GM19238 (cell line): Measurements from ENCODE around the gene C8G.

Experiments
- DNase-seq: peaks from one replicate; pipeline ENCODE4 v3.0.0; 2011; ENCODE audit warnings: low spot score; ENCODE audit not compliant: insufficient read length

C8G gene

DNA sequence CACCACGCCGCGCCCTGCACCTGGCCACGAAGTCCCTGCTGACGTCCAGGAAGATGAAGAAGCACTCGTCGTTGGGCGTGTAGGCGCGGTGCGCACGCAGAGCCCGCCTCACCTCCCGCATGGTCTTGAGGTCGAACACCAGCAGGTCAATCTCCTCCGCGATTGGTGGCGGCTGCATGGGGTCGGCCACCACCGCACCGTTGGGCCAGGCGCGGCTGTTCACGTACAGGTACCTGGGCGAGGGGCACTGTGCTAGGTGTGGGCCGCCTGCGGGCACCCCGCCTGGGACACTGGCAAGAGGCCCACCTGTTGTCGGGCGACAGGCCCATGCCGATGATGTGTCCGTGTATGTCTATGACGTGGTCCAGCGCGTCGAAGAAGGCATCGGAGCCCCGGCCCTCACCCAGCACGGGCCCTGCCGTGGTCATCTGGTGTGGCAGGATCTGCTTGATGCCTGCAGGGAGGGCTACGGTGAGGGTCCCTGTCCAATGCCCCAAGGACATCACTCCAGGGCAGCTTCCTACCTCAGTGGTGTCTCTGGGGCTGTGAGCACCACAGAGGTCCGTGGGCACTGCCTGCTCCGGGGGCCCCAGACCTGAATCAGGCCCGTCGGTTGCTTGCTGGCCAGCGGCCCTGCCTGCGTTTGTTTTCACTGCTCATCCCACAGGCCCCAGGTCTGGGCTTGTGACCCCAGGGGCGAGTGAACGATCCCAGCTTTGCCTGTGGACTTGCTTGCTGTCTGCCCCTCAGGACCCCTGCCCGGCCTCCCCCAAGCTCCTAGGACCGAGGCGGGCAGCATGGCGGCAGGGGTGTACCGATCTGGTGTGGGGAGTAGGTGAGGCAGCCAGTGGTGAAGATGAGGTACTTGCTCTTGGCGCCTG is 3.6 kb upstream of the C8G start:
- DNase-seq: no peak

DNA sequence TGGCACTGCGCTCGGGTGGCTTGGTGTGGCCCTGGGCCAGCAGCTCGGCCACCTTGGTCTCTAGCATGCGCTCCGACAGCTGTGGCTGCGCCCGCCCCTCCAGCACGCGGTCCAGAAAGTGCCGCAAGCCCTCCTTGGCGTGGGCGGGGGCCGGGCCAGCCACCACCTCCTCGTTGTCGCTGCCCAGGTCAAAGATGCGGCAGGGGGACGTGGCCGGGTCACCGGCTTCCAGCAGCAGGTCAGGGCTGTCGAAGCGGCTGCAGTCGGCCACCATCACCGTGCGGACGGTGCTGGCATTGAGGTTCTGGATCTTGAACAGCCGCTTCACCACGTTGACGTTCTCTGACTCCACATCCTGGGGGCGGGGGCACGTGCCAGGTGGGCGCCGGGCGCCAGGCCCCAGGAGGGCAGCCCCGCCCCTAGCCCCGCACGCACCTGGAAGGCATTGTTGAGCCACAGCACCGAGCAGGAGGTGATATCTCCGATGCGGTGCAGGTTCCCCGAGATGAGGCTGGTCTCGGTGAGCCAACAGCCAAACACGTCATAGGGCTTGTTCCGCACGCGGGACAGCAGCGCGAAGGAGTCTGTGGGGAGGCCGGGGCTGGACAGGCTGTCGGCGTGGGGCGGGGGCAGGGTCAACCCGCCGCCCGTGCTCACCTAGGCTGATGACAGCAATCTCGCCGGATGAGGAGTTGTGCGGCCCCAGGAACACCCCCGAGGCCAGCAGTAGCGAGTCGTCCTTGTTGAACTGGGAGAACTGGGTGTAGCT is 2.7 kb upstream of the C8G start:
- DNase-seq: no peak

- DNase-seq: no peak
These were observed 2.2 kb upstream of the C8G start for GRCh38 chr9:136942881-136943230.

DNA sequence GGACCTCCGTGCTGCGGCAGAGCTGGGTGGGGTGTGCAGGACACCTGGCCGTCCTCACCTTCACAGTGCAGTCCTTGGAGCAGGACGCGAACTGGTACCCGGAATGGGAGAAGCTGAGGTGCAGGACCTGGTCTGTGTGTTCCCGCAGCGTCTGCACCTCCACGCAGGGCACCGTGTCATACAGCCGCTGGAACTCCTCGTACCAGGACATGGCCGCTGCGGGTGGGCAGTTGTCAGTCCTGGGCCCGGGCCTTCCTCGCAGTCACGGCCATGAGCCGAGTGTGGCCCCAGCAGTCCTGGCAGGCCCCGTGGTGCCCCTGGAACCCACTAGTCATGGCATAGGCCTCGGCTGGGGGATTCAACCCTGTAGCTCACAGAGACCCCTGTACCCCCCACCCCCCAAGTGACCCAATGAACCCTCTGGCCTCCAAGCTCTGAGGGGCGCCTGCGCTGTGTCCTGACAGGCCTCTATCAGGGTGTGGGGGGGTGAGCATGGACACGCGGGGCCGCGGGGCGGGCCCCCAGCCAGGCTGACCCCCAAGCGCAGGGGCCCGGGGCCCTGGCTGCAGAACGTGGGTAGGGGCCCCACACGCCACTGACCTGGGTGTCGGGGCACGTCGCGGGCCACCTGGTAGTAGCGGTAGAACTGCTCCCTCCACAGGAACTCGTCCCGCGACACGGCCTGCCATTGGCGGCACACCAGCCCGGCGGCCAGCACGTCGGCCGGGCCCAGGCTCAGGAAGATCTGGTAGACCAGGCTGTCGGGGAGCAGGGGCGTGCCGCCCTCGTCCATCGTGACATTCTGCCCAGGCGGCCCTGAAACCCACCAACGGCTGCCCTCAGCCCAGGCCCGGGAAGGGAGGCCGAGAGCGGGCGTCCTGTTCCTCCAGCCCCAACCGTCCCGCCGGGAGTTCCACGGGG is 1.5 kb upstream of the C8G start:
- peak; percentile 65 for DNase-seq

GRCh38 chr9:136944212-136944518 is 878 bp upstream of the C8G start:
- peak; percentile 82 for DNase-seq

- DNase-seq: no peak
These were observed 537 bp downstream of the C8G start for GRCh38 chr9:136945333-136946227.

DNA sequence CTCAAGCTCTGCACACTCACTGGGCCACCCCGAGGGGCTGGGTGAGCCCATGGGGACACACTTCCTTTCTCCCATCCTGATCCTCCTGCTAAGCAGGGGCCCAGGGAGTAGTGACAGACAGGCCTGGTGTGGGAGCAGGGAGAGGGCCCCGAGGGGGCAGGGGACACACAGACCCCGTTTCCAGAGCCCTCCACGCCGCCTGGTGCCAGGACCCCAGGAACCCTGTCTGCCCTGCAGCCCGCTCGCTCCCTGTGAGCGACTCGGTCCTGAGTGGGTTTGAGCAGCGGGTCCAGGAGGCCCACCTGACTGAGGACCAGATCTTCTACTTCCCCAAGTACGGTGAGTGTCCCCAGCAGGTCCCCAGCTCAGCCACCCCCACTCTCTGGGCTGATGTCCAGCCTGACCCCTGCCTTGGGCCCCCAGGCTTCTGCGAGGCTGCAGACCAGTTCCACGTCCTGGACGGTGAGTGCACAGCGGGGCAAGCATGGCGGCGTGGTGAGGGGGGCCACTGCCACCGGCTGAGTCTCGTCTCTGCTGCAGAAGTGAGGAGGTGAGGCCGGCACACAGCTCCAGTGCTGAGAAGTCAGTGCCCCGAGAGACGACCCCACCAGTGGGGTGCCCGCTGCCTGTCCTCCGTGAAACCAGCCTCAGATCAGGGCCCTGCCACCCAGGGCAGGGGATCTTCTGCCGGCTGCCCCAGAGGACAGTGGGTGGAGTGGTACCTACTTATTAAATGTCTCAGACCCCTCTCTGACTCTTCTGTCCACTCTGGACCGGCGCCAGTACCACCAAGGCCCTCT is 1.4 kb downstream of the C8G start:
- no peak for DNase-seq

DNA sequence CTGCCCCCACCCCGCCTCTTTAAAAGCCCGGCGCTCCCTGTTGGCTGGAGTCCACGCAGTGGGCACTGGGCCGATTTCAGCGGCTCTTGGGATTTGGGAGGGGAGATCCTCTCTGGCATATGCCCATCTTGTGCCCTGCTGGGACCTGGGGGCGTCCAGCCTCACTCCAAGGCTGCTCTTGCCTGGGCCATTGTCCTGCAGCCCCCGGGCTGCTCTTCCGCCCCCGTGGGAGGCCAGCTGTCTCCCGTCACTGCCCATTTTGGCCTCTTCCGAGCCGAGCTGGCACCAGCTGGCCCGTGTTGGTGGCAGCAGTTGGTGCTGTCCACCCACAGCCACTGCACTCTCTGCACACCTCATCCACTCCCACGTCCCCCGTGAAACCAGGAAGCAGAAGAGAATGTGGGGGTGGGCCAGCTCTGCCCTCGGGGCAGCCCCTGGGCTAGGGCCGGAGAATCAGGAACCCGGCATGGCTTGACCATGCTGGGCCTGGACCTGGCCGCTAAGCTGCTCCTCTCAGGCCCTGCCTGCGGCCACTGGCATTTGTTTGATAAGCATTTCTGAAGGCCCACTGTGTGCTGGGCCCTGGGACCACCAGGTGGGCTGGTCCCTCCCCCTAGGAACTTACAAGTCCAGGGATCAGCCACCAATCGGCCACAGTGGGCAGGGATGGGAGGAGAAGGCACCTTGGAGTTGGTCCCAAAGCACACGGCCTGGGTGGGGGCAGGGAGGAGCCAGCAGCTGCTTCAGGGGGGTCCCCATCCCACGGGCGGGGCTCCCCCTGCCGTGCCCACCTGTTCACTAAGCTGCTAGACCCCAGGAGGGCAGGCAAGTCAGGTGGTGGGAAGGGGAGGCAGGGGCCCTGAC is 2.2 kb downstream of the C8G start:
- DNase-seq: no peak

GRCh38 chr9:136947955-136948510 is 3.0 kb downstream of the C8G start:
- DNase-seq: no peak

- DNase-seq: no peak
These were observed 4.3 kb downstream of the C8G start for GRCh38 chr9:136949239-136949816.

DNA sequence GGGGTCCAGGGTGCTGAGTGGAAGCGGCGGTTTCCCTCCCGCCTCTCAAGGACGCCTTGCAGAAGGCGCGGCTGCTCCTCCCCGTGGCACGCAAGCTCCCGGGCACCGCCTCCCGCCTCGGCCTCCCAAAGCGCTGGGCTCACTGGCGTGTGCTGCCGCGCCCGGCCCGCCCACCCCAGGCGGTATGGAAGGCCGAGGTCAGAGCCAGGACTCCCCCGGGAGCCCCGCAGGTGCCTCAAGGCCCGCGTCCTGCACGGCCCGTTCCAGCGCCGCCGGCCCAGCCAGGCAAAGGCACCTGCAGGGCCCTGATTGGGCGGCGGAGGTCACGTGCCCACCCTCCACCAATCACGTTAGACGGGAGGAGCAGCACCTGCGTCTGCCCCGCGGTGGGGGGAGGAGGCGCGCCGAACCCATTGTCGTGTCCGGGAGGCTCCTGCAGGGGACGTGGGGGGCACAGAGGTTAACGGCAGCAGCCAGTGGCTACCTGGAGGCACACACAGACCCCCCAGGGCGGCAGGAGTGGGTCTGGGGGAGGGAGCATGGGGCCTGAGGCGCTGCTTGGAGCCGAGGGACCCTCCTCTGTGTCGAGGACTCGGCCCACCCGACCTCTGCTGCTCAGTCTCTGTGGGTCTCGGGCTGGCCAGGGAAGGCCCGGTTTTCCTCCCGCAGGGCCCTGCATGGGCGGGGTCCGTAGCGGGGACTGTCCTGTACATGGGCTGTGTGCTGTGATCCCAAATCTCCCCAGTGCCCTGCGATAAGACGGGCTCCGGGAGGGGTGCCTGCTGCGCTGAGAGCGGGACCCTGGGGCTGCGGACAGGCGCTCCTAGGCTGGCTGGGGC is 5.0 kb downstream of the C8G start:
- peak; percentile 100 for DNase-seq

- DNase-seq: no peak
These were observed 5.7 kb downstream of the C8G start for GRCh38 chr9:136950656-136951276.

- DNase-seq: no peak
These were observed 6.7 kb downstream of the C8G start, which contains the start of gene LCN12 for GRCh38 chr9:136951541-136952320. Gene LCN12, plus strand, starts transcription at chr9:136952273. Its CDS starts 55 bp downstream, at chr9:136952328.

DNA sequence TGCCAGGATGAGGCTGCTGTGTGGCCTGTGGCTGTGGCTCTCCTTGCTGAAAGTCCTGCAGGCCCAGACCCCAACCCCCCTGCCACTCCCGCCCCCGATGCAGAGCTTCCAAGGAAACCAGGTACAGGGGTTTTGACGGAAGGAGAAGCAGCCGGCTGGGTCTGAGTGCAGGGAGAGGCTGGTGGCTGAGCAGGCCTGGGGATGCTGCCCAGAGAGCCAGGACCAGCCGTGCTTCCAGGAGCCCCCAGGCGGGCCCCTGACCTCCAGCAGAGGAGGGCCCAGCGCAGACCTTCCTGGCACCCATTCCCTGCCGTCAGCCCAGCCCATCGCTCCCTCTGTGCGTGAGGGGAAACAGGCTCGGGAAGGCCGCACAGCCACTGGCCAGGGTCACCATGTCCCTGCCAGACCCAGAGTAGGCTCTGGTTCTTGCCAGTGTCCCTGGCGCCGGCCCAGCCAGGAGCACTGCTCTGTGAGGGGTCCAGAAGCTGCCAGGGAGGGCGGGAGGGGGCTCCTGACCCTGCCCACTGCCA is 7.3 kb downstream of the C8G start:
- DNase-seq: no peak

- DNase-seq: no peak
These were observed 8.1 kb downstream of the C8G start for GRCh38 chr9:136952876-136953770.
